NCI-H1436 treated with DMSO at 0.1 percent for 48 hours (cell line): Measurements from ENCODE around the gene ZNF892.
"Not testable (repeated sequence)": the region's sequence is repeated elsewhere in the genome, so short reads cannot be mapped to it uniquely, and the experiment has no call there.

Experiments used
- DNase-seq: peaks from one replicate; lab custom pipeline; 2025; lab: John Stamatoyannopoulos, UW

The ZNF892 gene

GRCh38 chr2:95207111-95207961 is at the start of gene ZNF892:
Gene ZNF892 (plus strand): TSS chr2:95207521. CDS start chr2:95207816, 295 bp downstream.
- DNase-seq = no peak

- DNase-seq = no peak
These were observed 48.9 kb upstream of the ZNF892 start for GRCh38 chr2:95158441-95158840.

- no peak for DNase-seq
These were observed 48.3 kb upstream of the ZNF892 start for GRCh38 chr2:95158891-95159619.

- DNase-seq = peak; percentile 2
These were observed 47.5 kb upstream of the ZNF892 start, which contains the start of gene ZNF514 for GRCh38 chr2:95159690-95160449. Gene ZNF514 (minus strand): TSS chr2:95159848. CDS start chr2:95153253, 6,595 bp downstream.

GRCh38 chr2:95165030-95165370 is 42.3 kb upstream of the ZNF892 start:
- no peak for DNase-seq

DNA sequence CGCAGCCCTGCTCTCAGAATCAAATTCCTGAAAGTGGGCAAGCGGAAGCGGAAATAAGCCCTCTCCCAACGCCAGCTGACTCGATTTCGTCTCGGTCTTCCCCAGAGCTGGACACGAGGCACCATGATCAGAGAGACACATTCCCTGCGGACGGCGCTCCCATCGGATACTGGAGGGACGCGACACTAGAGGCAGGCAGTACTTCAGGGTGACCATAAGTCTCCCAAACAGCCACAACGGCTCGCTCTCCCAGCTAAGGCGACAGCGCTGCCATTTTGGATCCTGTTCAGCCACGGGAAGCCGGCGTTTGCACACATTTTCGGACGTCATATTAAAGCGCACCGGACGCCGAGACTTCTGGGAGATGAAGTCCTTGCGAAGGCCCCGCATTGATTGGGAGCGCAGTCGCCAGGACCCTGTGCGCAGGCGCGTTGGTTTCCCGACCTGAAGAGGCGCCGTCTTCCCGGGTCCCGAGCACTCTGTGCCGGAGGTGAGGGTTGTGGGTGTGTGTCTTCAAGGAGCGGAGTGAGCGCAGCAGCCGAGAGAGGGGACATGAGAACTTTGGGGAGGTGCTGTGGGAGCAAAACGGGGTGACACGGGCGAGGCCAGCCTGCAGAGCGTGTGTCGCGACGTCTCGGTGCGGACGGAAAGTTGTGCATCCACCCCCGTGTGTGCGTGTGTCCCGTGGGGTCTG is 41.8 kb upstream of the ZNF892 start, which contains the start of gene ZNF2:
Gene ZNF2, plus strand, starts transcription at position 439 of the 694 bp plus-strand sequence. CDS start 10,418 bp downstream, outside the sequence.
- peak; percentile 79 for DNase-seq

DNA sequence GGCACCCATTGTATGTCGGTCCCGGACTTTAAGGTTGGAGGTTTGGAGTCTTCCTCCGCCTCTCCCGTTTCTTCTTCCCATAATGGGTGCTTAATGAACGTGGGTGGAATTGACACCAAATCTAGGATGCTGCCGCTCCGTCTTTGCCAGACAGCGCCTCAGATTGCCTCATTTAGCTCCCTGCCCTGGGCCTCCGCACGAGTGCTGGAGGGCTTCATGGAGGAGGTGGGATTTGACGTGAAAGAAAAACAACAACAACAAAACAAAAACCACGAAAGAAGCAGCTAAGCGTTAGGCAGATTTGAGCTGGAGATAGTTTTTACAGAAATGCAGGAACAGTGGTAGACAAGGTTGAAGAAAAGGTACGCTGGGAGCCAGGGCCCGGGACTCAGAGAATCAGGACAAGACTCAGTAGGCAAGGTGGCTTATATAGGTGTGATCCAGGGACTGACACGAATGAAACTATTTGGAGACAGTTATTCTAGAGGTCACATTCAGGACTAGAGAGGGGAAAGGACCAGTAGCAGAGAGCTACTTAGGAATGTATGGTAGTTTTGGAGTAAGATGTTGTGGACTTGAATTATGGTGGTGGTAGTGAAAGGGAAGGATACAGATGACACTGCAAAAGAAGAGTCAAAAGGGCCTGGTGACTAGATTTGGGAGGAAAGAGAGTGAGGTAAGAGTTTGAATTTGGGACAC is 41.1 kb upstream of the ZNF892 start:
- no peak for DNase-seq

DNA sequence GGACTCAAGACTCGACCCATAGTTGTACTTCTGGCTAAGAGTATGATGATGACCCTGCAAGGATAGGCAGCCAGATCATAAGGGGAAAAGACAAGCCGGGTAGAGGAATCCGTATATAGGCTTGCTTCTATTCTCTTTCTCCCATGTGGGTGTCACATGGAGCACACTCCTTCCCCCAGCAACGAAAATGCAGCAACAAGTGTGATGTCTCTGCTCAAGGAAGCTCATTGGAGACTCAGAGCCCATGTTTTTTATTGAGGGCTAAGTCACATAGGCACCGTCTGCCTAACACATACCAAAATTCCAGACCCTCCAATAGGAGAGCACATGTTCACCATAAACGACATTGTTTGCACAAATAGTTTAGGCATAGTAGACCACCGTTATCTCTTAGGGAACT is 35.4 kb upstream of the ZNF892 start:
- no peak for DNase-seq

- DNase-seq = no peak
These were observed 33.2 kb upstream of the ZNF892 start for GRCh38 chr2:95174031-95174542.

DNA sequence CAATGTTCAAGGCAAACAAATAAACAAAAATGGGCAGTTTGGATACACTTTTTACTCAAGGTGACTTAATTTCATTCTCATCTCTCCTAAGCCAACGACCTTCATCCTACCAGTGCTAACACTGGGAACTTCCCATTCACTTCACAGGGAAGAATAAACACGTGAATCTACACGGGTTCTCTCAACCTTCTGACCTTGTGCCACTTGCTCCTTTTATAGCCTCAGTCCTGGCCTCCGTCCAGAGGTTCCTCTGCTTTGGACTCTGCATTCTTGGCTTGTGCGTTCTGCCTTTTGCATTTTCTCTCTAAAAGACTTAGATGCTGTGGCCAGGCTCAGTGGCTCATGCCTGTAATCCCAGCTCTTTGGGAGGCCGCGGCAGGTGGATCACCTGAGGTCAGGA is 27.9 kb upstream of the ZNF892 start:
- no peak for DNase-seq

- DNase-seq = no peak
These were observed 25.5 kb upstream of the ZNF892 start for GRCh38 chr2:95181774-95182173.

DNA sequence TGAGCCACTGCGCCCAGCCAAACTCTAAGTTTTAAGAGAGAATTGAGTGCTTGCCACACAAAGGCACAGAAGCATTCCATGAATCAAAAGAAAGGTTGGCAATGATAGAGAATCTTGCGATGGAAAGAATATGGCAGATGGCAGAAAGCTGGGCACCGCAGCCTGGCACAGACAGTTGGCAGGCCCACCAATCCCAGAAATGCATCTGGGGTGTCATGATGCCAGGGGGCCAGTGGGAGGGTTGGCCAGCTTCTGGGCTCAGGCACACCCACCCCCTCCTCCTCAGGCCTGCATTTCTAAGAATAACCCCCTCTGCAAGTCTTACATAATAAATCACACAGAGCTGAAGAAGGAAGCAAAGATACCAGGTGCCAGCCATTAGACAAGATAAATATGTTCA is 22.1 kb upstream of the ZNF892 start:
- DNase-seq = no peak

GRCh38 chr2:95185973-95186372 is 21.3 kb upstream of the ZNF892 start:
- no peak for DNase-seq

GRCh38 chr2:95192956-95193355 is 14.4 kb upstream of the ZNF892 start:
- not testable (repeated sequence) for DNase-seq

DNA sequence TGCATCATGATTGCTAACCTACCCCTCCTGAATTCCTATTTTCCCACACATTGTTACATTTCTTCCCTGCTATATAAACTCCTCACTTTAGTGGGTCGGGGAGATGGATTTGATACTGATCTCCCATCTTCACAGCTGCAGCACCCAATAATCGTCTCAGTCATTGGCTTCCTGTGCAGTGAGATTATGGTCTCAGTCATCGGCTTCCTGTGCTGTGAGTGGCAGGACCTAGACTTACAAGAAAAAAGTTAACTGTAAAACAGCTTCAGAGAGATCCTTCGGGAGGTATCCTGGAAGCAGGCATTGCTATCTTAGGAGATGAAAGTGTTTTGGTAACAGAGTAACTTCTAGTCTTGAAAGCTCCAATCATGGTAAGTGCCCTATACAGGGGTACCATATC is 3.4 kb upstream of the ZNF892 start:
- no peak for DNase-seq

DNA sequence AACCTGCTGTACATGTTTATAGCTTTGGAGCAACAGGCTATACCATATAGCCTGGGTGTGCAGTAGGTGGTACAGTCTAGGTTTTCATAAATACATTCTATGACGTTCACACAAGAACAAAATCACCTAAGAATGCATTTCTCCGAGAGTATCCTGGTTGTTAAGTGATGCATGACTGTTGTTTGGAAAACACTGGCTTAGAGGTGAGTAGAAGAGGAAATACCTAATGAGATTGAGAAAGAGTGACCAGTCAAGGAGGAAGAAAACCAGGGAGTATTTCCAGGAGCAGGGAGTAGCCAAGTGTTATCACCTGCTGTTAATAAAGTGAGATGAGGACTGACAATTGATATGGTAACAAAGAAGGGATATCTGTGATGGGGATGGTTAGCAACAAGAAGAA is 2.9 kb upstream of the ZNF892 start:
- no peak for DNase-seq

GRCh38 chr2:95206096-95206495 is 1.2 kb upstream of the ZNF892 start:
- DNase-seq = no peak

GRCh38 chr2:95208106-95208505 is 785 bp downstream of the ZNF892 start:
- DNase-seq = no peak

- no peak for DNase-seq
These were observed 7.8 kb downstream of the ZNF892 start for GRCh38 chr2:95215018-95215612.

GRCh38 chr2:95220449-95220848 is 13.1 kb downstream of the ZNF892 start:
- no peak for DNase-seq

DNA sequence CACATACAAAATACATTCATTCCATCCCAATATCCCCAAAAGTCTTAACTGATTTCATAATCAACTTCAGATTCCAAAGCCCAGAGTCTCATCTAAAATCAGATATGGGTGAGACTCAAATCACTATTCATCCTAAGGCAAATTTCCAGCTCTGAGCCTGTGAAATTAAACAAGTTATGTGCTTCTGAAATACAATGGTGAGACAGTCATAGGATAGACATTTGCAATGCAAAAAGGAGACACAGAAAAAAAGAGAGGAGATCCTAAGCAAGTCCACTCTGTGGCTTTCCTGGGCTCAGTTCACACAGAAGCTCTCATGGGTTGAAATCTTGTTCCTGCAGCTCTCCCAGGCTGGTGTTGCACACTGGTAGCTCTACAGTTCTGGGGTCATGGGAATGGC is 18.3 kb downstream of the ZNF892 start:
- no peak for DNase-seq
